Measurements from ENCODE around the gene MICALL1. TPM values are rescaled to one million over a fixed set of nuclear protein-coding genes. Genes with fewer than 3 reads are reported as not detected.
"Not testable (repeated sequence)": the region's sequence is repeated elsewhere in the genome, so short reads cannot be mapped to it uniquely, and the experiment has no call there.

Gene MICALL1
- total RNA-seq, 4 donors from 2014 or later = 10.7 to 34.5 (median 20.4) TPM

DNA sequence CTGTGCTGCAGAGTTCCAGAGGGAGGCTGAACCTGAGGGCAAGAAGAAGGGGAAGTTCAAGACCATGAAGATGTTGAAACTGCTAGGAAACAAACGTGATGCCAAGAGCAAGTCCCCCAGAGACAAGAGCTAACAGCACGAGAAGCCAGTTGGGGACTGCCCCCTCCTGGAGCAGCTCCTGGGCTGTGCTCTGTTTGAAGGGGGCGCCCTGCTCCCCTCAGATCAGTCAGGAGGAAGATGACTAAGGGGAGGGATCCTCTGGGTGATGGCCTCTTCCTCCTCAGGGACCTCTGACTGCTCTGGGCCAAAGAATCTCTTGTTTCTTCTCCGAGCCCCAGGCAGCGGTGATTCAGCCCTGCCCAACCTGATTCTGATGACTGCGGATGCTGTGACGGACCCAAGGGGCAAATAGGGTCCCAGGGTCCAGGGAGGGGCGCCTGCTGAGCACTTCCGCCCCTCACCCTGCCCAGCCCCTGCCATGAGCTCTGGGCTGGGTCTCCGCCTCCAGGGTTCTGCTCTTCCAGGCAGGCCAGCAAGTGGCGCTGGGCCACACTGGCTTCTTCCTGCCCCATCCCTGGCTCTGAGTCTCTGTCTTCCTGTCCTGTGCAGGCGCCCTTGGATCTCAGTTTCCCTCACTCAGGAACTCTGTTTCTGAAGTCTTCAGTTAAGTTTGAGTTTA is 34.7 kb downstream of the MICALL1 start:
- TF ChIP-seq, protein P1, sequence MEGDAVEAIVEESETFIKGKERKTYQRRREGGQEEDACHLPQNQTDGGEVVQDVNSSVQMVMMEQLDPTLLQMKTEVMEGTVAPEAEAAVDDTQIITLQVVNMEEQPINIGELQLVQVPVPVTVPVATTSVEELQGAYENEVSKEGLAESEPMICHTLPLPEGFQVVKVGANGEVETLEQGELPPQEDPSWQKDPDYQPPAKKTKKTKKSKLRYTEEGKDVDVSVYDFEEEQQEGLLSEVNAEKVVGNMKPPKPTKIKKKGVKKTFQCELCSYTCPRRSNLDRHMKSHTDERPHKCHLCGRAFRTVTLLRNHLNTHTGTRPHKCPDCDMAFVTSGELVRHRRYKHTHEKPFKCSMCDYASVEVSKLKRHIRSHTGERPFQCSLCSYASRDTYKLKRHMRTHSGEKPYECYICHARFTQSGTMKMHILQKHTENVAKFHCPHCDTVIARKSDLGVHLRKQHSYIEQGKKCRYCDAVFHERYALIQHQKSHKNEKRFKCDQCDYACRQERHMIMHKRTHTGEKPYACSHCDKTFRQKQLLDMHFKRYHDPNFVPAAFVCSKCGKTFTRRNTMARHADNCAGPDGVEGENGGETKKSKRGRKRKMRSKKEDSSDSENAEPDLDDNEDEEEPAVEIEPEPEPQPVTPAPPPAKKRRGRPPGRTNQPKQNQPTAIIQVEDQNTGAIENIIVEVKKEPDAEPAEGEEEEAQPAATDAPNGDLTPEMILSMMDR (IDR thresholded peaks at IDR 0.05) = no peak
- TF ChIP-seq EP300 (IDR thresholded peaks at IDR 0.05) (no peak), POLR2A (IDR thresholded peaks at IDR 0.05) (no peak)
- Histone ChIP-seq H3K4me3 (no peak overlapping the region), H3K27ac (peak overlapping the region in 1 of 4 donors; percentile 11), H3K9me3 (no peaks in the 10 kb centered on the region), H3K4me1 (no peaks in the 10 kb centered on the region), H3K27me3 (no peaks in the 10 kb centered on the region), H3K36me3 (peaks cover 0 to 68% (median 11%) of the 10 kb centered on the region in 3 donors)
- peak in 1 of 2 donors; percentile 41 for DNase-seq (ENCODE audit: low spot score in 2 of 2)
- WGBS, 2 donors = 64 to 73% methylated on average over 7 to 12 of the region's 12 CpGs

DNA sequence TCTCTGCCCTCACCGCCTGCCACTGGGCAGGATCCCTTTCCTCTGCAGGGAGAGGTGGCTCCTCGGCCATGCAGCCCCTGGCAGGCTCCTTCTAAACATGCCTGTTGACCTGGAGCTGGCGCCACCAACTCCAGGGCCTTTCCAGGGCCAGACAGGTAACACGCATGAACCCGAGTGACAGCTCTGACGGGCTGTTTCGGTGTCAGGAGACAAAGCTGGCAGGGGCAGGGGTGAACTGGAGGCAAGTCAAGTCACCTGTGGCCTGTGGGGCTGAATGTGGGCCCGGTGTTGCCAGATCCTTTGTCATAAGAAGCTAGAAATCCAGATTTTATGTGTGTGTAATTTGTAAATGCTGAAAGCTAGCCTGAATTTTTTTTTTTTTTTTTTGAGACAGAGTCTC is 36.0 kb downstream of the MICALL1 start:
- peaks cover 0 to 62% (median 11%) of the 10 kb centered on the region in 3 donors for H3K36me3 ChIP-seq
- no peaks in the 10 kb centered on the region for H3K27me3 ChIP-seq
- no peak for DNase-seq (ENCODE audit: low spot score in 2 of 2)
- WGBS, 2 donors = 91 to 95% methylated on average over 8 of the region's 8 CpGs
- no peak overlapping the region for H3K4me3 ChIP-seq
- H3K9me3 ChIP-seq = no peaks in the 10 kb centered on the region
- no peak for TF ChIP-seq POLR2A (IDR thresholded peaks at IDR 0.05)
- TF ChIP-seq EP300 (IDR thresholded peaks at IDR 0.05) = no peak
- TF ChIP-seq, protein P1 (IDR thresholded peaks at IDR 0.05) = no peak
- no peaks in the 10 kb centered on the region for H3K4me1 ChIP-seq
- no peak overlapping the region for H3K27ac ChIP-seq

DNA sequence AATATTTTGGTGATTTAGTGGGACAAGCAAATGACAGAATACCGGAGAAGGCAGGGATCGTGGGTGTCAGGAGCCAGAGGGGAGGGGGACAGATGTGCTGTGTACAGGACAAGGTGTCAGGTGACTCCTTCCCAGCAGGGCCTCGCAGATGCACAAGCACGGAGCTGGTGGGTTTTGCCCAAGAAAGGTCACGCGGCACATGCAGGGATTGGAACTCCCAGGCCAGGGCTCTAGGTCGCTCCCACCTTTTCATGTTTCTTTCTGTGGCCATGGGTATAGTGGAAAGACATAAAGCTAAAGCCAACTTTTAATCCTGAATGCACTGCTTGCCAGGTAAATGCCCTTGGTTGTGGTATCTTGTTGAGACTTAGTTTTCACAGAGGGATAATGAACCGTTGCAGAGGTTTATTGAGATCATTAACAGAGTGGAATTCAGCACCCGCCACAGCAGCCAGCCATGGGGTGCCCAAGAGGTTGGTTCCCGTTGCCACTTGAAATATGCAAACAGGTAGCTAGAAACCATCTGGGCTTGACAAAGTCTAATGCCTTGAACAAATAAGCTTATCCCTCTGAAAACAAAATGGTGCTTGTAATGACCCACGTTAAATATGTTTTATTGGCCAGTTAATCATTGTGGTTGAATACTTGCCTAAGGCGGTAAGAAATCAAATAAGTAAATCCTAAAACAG is 37.2 kb downstream of the MICALL1 start:
- no peaks in the 10 kb centered on the region for H3K4me1 ChIP-seq
- H3K36me3 ChIP-seq = peaks cover 0 to 52% (median 8%) of the 10 kb centered on the region in 3 donors
- no peak for DNase-seq (ENCODE audit: low spot score in 2 of 2)
- TF ChIP-seq EP300 (IDR thresholded peaks at IDR 0.05) (no peak), POLR2A (IDR thresholded peaks at IDR 0.05) (no peak)
- TF ChIP-seq, protein P1 (IDR thresholded peaks at IDR 0.05) = no peak
- 85 to 87% methylated on average over 12 of the region's 12 CpGs for WGBS, 2 donors
- H3K9me3 ChIP-seq = no peaks in the 10 kb centered on the region
- H3K4me3 ChIP-seq = no peak overlapping the region
- no peak overlapping the region for H3K27ac ChIP-seq
- no peaks in the 10 kb centered on the region for H3K27me3 ChIP-seq

DNA sequence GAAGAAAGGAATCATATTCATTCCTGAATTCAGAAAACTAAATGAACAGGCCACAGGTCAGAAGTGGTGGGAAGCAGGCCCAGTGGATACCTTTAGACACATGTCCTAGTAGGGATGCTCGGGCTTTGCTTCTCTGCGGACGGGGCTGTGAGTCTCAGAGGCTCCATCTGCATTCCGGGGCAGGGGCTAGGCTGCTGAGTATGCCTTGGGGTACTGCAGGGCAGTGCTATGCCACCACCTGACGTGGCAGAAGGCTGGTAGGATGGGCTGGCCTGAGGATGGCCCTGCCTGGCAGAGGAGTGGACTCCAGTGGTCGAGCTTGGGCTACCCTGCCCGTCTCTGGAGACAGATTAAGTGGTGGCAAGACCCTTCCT is 37.7 kb downstream of the MICALL1 start:
- peaks cover 0 to 49% (median 8%) of the 10 kb centered on the region in 3 donors for H3K36me3 ChIP-seq
- WGBS, 2 donors = 83 to 97% methylated on average over 6 of the region's 7 CpGs

DNA sequence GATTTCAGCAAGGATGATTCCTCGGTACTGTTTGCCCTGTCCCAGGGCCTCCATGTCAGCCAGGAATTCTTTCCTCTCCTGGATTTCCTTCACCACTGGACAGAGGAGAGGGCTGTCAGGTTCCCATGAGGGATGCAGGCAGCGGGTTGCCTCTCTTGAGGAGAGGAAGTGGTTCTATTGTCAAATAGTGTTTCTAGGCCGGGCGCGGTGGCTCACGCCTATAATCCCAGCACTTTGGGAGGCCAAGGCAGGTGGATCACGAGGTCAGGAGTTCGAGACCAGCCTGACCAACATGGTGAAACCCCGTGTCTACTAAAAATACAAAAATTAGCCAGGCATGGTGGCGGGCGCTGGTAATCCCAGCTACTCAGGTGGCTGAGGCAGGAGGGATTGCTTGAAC is 38.3 kb downstream of the MICALL1 start:
- H3K4me1 ChIP-seq; DNase-seq (ENCODE audit: low spot score in 2 of 2); H3K27me3 ChIP-seq; H3K4me3 ChIP-seq; H3K27ac ChIP-seq; H3K9me3 ChIP-seq: not testable (repeated sequence)
- H3K36me3 ChIP-seq = peaks cover 0 to 43% (median 8%) of the 10 kb centered on the region in 3 donors
- WGBS, 2 donors = 91 to 94% methylated on average over 11 of the region's 11 CpGs

More for the DNA sequence above, 37.7 kb downstream of the MICALL1 start:
- H3K27me3 ChIP-seq = no peaks in the 10 kb centered on the region
- no peak overlapping the region for H3K4me3 ChIP-seq
- no peaks in the 10 kb centered on the region for H3K9me3 ChIP-seq
- H3K27ac ChIP-seq = no peak overlapping the region
- DNase-seq (ENCODE audit: low spot score in 2 of 2) = no peak
- H3K4me1 ChIP-seq = no peaks in the 10 kb centered on the region
- TF ChIP-seq, protein P1 (IDR thresholded peaks at IDR 0.05) = no peak
- TF ChIP-seq EP300 (IDR thresholded peaks at IDR 0.05) (no peak), POLR2A (IDR thresholded peaks at IDR 0.05) (no peak)

DNA sequence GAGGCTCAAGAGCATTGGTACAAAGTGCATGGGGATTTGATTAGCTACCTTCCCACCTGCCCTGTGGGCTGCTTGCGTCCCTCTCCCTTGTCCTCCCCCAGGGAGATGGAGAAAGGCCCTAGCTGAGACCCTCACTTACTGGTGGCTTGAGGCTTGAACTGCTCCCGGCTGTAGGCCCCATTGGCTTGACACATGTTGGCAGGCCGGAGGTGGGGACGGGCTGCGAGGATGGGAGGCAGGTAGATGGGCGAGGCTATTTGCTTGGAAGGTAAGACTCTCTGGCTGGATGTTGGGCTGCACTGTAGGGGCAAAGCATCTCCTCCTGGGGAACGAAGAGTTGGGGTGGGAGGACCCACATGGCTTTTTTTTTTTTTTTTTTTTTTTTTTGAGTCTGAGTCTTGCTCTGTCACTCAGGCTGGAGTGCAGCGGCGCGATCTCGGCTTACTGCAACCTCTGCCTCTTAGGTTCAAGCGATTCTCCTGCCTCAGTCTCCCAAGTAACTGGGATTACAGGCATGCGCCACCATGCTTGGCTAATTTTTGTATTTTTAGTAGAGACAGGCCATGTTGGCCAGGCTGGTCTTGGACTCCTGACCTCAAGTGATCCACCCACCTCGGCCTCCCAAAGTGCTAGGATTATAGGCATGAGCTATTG is 41.2 kb downstream of the MICALL1 start:
- H3K9me3 ChIP-seq; H3K27ac ChIP-seq; H3K4me3 ChIP-seq; H3K27me3 ChIP-seq; DNase-seq (ENCODE audit: low spot score in 2 of 2); H3K4me1 ChIP-seq: not testable (repeated sequence)
- H3K36me3 ChIP-seq = peaks cover 0 to 16% (median 0%) of the 10 kb centered on the region in 3 donors
- WGBS, 2 donors = 91 to 94% methylated on average over 14 of the region's 14 CpGs
